ENCODE data around the gene SLIT1. TPM values are rescaled to one million over a fixed set of nuclear protein-coding genes. Genes with fewer than 3 reads are reported as not detected.

The SLIT1 gene
- polyA plus RNA-seq, 1 donor (not counting 4 experiments of a cell fraction or from before 2014, with no cell fraction given) = 0.01 TPM

- Histone ChIP-seq H3K9me1 (ENCODE audit: control insufficient read depth, extremely low read depth, insufficient read depth, low read length) (no peaks in the 10 kb centered on the region), H3K9ac (ENCODE audit: control insufficient read depth, extremely low read depth, insufficient read depth, low read length) (no peak overlapping the region), H3K79me2 (ENCODE audit: control insufficient read depth, insufficient read depth, low read length) (no peaks in the 10 kb centered on the region), H3K36me3 (ENCODE audit: control insufficient read depth in 2 of 2, extremely low read depth in 1 of 2, insufficient read depth in 2 of 2, low read length in 2 of 2) (no peaks in the 10 kb centered on the region), H3K27me3 (ENCODE audit: control insufficient read depth, extremely low read depth, insufficient read depth, low read length) (no peaks in the 10 kb centered on the region), H3K27ac (ENCODE audit: control insufficient read depth, insufficient read depth, low read length) (no peak overlapping the region), H3K4me2 (ENCODE audit: control insufficient read depth, extremely low read depth, insufficient read depth, low read depth, low read length) (no peak overlapping the region), H4K20me1 (ENCODE audit: control insufficient read depth, extremely low read depth, insufficient read depth, low read length) (no peaks in the 10 kb centered on the region), H2AFZ (ENCODE audit: control insufficient read depth, low read length) (no peak overlapping the region), H3K4me1 (ENCODE audit: control insufficient read depth, extremely low read depth, insufficient read depth, low read length) (no peaks in the 10 kb centered on the region), H3K9me3 (ENCODE audit: control insufficient read depth, low read depth, low read length) (no peaks in the 10 kb centered on the region), H3K4me3 (ENCODE audit: control insufficient read depth in 2 of 3, extremely low read depth in 1 of 3, insufficient read depth in 2 of 3, low read depth in 1 of 3, low read length in 3 of 3) (no peak overlapping the region)
- no peak for DNase-seq (ENCODE audit: low read depth, low spot score)
- no peak for FAIRE-seq
- dilution Hi-C loops (cut with MboI; ENCODE audit: extremely low pct_ligation_motif_present, low sequenced_read_pairs) = no loop called here
- TF ChIP-seq, protein P1, sequence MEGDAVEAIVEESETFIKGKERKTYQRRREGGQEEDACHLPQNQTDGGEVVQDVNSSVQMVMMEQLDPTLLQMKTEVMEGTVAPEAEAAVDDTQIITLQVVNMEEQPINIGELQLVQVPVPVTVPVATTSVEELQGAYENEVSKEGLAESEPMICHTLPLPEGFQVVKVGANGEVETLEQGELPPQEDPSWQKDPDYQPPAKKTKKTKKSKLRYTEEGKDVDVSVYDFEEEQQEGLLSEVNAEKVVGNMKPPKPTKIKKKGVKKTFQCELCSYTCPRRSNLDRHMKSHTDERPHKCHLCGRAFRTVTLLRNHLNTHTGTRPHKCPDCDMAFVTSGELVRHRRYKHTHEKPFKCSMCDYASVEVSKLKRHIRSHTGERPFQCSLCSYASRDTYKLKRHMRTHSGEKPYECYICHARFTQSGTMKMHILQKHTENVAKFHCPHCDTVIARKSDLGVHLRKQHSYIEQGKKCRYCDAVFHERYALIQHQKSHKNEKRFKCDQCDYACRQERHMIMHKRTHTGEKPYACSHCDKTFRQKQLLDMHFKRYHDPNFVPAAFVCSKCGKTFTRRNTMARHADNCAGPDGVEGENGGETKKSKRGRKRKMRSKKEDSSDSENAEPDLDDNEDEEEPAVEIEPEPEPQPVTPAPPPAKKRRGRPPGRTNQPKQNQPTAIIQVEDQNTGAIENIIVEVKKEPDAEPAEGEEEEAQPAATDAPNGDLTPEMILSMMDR (optimal IDR thresholded peaks at IDR 0.05 in 1 of 3, IDR thresholded peaks at IDR 0.05 in 1 of 3, conservative IDR thresholded peaks at IDR 0.05 in 1 of 3; ENCODE audit: extremely low read depth in 1 of 3, insufficient read depth in 2 of 3, low read length in 3 of 3) = no peak
- TF ChIP-seq EZH2 (IDR thresholded peaks at IDR 0.05; ENCODE audit: low read length) = no peak
These were observed 171.8 kb downstream of the SLIT1 start for GRCh38 chr10:97013983-97014382.

DNA sequence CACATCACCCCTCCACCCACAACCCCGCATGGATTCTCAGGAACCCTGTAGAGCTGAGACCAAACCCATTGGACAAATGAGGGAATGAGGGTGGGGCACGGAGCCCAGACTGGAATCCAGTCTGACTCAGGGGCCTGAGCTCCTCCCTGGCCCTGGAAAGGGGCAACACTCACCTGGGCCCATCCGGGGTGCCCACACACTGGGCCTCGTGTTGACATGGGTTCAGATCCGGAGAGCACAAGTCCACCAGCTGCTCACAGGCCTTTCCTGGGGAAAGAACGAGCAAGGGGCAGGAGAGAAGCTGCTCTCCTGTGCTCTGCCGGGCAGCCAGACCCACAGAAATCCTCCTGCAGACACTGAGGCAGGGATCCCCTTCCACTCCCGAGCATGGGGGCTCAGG lies 172.2 kb downstream of the SLIT1 start:
- Histone ChIP-seq H2AFZ (ENCODE audit: control insufficient read depth, low read length) (no peak overlapping the region), H4K20me1 (ENCODE audit: control insufficient read depth, extremely low read depth, insufficient read depth, low read length) (no peaks in the 10 kb centered on the region), H3K27ac (ENCODE audit: control insufficient read depth, insufficient read depth, low read length) (no peak overlapping the region), H3K4me2 (ENCODE audit: control insufficient read depth, extremely low read depth, insufficient read depth, low read depth, low read length) (no peak overlapping the region), H3K9me3 (ENCODE audit: control insufficient read depth, low read depth, low read length) (no peaks in the 10 kb centered on the region), H3K36me3 (ENCODE audit: control insufficient read depth in 2 of 2, extremely low read depth in 1 of 2, insufficient read depth in 2 of 2, low read length in 2 of 2) (no peaks in the 10 kb centered on the region), H3K4me1 (ENCODE audit: control insufficient read depth, extremely low read depth, insufficient read depth, low read length) (no peaks in the 10 kb centered on the region), H3K4me3 (ENCODE audit: control insufficient read depth in 2 of 3, extremely low read depth in 1 of 3, insufficient read depth in 2 of 3, low read depth in 1 of 3, low read length in 3 of 3) (no peak overlapping the region), H3K9ac (ENCODE audit: control insufficient read depth, extremely low read depth, insufficient read depth, low read length) (no peak overlapping the region), H3K79me2 (ENCODE audit: control insufficient read depth, insufficient read depth, low read length) (no peaks in the 10 kb centered on the region), H3K9me1 (ENCODE audit: control insufficient read depth, extremely low read depth, insufficient read depth, low read length) (no peaks in the 10 kb centered on the region), H3K27me3 (ENCODE audit: control insufficient read depth, extremely low read depth, insufficient read depth, low read length) (no peaks in the 10 kb centered on the region)
- DNase-seq (ENCODE audit: low read depth, low spot score) = no peak
- no peak for FAIRE-seq
- no peak for TF ChIP-seq EZH2 (IDR thresholded peaks at IDR 0.05; ENCODE audit: low read length)
- TF ChIP-seq, protein P1 (optimal IDR thresholded peaks at IDR 0.05 in 1 of 3, IDR thresholded peaks at IDR 0.05 in 1 of 3, conservative IDR thresholded peaks at IDR 0.05 in 1 of 3; ENCODE audit: extremely low read depth in 1 of 3, insufficient read depth in 2 of 3, low read length in 3 of 3) = no peak
- dilution Hi-C loops (cut with MboI; ENCODE audit: extremely low pct_ligation_motif_present, low sequenced_read_pairs) = no loop called here

All from keratinocyte (primary cell).